GM12801 (cell line): ENCODE measurements around the gene RFXAP.

ENCODE experiments used
- CTCF ChIP-seq: IDR thresholded peaks from one replicate; pipeline ENCODE4 v1.5.1; 2011; ENCODE audit warnings: control low read depth; ENCODE audit not compliant: insufficient read length; ENCODE audit errors: extremely low read depth

RFXAP gene

GRCh38 chr13:36783890-36784289 is 35.1 kb upstream of the RFXAP start:
- no peak for TF ChIP-seq CTCF

GRCh38 chr13:36787181-36787580 is 31.8 kb upstream of the RFXAP start:
- TF ChIP-seq CTCF = no peak

DNA sequence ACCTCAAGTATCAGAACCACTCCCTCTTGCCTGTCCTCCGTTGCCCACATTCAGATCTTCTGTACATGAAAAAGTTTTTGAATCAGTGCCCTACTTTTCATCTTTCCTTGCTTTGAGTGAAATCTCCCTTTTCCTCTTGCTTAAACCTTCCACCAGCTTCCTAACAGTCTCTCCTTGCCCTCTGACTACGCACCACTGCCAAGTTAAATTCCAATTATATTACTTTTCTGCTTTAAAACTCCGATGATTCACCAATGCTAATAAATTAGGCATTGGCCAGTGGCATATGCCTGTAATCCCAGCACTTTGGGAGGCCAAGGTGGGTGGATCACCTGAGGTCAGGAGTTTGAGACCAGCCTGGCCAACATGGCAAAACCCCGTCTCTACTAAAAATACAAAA is 30.7 kb upstream of the RFXAP start:
- no peak for TF ChIP-seq CTCF

DNA sequence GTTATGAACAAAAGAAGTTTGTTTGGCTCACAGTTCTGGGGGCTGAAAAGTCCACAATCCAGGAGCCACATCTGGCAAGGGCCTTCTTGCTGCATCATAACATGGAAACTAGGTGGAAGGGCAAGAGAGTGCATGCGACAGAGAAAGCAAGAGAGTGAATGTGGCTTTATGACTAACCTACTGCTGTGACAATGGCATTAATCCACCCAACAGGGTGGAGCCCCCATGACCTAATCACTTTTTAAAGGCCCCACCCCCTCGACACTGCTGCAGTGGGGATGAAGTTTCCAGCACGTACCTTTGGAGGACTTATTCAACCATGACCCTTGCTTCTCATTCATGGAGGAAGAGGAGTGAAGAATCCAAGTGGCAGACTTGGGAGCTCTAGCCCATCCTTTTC is 30.0 kb upstream of the RFXAP start:
- no peak for TF ChIP-seq CTCF

DNA sequence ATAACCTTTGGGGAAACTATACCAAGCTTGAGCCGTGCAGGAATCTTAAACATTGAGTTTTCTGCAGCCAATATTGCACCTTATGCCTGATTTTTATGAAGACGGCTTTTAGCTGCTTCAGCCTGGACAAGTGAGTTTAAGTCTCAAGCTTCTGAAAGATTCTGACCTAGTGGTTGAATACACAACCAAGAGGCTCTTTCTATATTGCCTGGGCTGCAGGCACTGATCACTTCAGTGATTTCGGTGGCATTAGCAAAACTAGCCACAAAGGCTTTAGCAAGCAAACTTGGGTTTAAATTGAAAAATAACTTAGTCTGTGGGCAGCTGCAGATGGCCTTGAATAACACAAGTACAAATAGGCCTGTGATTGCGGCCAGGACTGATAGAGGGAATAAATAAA is 29.3 kb upstream of the RFXAP start:
- no peak for TF ChIP-seq CTCF

- TF ChIP-seq CTCF = no peak
Measured at GRCh38 chr13:36794706-36795105, 24.3 kb upstream of the RFXAP start.

- no peak for TF ChIP-seq CTCF
Measured at GRCh38 chr13:36795463-36795862, 23.6 kb upstream of the RFXAP start.

- no peak for TF ChIP-seq CTCF
Measured at GRCh38 chr13:36796052-36796451, 23.0 kb upstream of the RFXAP start.
